GM04503 (cell line): ENCODE measurements around the gene DLL4.
"Not testable (repeated sequence)": the region's sequence is repeated elsewhere in the genome, so short reads cannot be mapped to it uniquely, and the experiment has no call there.

Experiments used
- DNase-seq: peaks from one replicate; pipeline ENCODE4 v3.0.0-alpha.2; 2012; ENCODE audit warnings: low read depth

DLL4 gene

GRCh38 chr15:40958723-40959122 is 29.6 kb downstream of the DLL4 start:
- no peak for DNase-seq

GRCh38 chr15:40959331-40960141 is 30.4 kb downstream of the DLL4 start:
- DNase-seq, result no peak

DNA sequence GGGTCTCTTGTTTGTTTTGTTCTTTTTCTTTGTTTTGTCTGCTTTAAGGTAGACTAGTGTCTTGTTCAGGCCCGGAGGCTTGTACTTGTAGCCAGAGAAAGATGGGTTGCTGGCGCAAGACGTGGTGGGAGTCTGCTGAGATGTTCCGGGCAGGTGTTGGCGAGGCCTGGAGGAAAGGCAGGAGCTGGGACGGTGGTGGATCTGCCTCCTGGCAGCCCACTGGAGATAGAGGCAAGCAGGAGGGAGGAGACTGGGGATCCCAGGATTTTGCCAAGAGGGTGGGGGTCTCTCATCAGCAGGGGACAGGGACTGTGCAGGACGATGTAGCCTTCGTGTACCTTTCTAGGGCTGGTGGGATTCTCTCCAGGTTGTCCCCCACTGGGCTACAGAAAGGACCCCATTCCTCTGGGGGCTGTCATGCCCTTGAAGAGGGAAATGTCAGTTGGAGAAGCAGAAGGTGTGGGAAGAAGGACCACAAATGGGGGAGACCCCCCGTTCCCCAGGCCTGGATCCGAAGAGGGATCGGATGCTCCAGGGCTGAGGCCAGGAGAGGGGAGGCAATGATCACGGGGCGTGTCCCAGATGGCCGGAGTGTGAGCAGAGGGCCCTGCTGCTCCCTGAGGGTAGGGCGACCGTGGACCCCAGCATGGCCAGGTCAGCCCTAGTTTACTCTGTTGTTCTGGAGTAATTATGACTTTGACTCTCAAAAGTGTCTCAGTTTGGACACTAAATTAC is 31.2 kb downstream of the DLL4 start:
- DNase-seq, result no peak

GRCh38 chr15:40960925-40961324 is 31.8 kb downstream of the DLL4 start:
- DNase-seq, result no peak

- DNase-seq, result not testable (repeated sequence)
Measured at GRCh38 chr15:40961740-40962139, 32.6 kb downstream of the DLL4 start.

GRCh38 chr15:40962317-40962716 is 33.2 kb downstream of the DLL4 start:
- DNase-seq, result not testable (repeated sequence)

GRCh38 chr15:40963201-40963600 is 34.1 kb downstream of the DLL4 start:
- no peak for DNase-seq

- DNase-seq, result no peak
Measured at GRCh38 chr15:40964006-40964405, 34.9 kb downstream of the DLL4 start.

DNA sequence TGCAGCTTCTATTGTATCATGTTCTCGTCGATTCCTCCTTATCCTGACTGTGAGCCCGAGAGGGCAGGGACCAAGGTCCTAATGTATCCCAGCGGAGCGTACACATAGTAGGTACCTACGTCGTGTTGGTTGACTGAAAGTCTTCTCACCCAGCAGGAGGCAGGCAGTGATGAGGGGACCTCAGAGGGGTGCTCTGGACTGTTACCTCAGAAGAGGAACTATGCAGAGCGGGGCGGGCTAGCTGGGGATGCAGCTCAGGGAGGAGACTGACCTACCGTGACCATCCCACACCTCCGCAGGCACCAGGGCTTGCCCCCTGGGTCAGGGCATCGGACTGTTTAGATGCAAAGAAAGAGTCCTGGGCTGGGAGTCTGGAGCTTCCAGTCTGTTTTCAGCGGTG is 35.5 kb downstream of the DLL4 start:
- no peak for DNase-seq

DNA sequence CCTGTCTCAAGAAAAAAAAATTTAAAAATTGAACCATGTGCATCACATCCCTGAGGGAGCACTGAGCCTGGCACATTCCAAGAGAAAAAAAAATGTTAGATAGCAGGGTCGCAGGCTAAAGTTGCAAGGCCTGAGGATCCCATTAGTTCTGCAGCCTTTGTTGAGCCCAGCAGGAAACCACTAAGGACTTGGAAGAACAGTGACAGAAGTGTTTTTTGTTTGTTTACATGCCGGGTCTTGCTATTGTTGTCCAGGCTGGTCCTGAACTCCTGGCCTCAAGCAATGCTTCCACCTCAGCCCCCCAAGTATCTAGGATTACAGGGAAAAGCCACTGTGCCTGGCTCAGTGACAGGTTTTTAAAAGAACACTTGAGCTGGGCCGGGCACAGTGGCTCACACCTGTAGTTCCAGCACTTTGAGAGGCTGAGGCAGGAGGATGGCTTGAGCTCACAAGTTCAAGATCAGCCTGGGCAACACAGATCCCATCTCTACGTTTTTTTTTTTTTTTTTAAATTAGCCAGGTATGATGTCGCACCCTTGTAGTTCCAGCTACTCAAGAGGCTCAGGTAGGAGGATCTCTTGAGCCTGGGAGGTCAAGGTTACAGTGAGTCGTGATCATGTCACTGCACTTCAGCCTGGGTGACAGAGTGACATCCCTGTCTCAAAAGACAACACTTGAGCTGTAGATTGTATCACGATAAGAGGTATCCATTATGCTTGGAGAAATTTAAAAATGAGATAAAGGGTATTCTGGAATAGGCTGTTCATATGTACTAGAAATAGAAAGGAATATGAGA is 39.3 kb downstream of the DLL4 start:
- no peak for DNase-seq

DNA sequence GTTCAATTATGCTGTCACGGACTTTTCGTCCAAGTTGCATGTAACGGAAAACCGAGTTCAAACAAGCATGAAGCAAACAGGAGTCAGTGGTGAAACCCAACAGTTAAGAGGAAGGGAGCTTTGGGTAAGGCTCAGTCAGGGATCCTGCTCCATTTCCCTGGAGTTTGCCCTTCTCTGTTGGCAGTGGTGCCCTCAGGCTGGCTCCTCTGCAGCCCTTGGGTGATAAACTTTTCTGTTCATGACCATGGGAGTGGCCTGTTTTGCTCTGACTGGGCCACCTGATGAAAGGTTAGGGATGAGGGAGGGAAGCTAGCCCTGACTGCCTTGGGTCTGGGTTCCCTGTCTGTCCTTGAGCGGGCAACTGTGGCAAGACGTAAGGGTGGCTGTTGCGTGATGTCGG is 40.2 kb downstream of the DLL4 start:
- DNase-seq, result no peak

- no peak for DNase-seq
Measured at GRCh38 chr15:40974879-40975278, 45.7 kb downstream of the DLL4 start.

DNA sequence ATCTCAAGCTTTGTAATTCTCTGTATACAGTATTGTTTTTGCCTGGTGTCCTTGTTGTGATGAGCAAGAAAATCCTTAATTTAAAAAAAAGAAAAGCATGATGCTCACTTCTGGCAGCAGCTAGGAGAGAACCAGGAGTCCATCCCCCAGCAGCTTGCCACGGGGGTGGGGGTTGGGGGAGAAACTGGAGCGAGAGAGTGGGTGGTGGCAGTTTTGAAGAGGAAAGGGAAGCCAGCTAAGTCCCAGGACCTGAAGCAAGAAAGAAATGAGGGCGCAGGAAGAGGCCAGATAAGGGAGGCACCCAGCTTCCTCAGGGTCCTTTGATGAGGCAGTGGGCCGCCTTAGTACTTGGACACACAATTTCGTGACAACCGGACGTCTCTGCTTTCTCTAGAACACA is 47.7 kb downstream of the DLL4 start:
- no peak for DNase-seq

- no peak for DNase-seq
Measured at GRCh38 chr15:40978141-40978540, 49.0 kb downstream of the DLL4 start.

GRCh38 chr15:40978562-40978961 is 49.4 kb downstream of the DLL4 start:
- no peak for DNase-seq

GRCh38 chr15:40981186-40981585 is 52.0 kb downstream of the DLL4 start:
- DNase-seq, result no peak

DNA sequence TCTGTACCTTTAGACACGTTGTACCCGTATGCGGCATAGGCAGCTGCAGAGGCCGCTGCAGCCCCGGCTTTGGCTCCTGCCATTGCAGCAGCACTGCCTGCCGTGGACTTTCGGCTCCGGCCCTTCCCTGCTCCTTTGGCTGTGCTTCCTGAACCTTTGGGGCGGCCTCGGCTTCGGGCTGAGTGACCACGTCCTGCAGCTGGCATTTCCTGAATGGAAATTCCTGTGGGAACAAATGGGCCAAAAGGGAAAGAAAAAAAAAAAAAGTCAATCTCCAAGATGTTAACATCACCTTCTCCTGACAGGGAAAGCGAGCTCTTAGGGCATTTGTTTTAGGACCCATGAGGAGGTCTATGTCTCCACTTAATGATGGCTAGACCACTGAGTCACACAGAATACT is 53.7 kb downstream of the DLL4 start:
- peak; percentile 69 for DNase-seq

DNA sequence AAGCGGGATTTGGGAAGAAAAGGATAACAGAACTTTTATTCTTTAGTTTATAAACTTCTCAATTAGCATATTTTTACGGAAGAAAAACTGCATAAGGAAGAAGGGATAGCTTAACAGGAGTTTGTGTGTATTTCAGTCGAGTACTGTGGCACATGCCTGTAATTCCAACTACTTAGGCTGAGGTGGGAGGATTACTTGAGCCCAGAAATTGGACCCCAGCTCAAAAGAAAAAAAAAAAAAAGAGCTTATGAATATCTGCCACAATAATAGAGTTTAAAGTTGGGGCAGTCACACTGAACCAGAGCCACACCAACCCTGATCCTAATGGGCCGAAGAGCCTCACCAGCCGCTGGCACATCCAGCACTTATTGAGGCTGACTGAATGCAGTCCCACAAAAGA is 55.3 kb downstream of the DLL4 start:
- no peak for DNase-seq

- peak; percentile 81 for DNase-seq
Measured at GRCh38 chr15:40984964-40985363, 55.8 kb downstream of the DLL4 start.

- no peak for DNase-seq
Measured at GRCh38 chr15:40985541-40986330, 56.6 kb downstream of the DLL4 start.

GRCh38 chr15:40986820-40987219 is 57.7 kb downstream of the DLL4 start:
- DNase-seq, result no peak

- DNase-seq, result no peak
Measured at GRCh38 chr15:40988156-40988555, 59.0 kb downstream of the DLL4 start.
